ENCODE measurements around the gene SLC46A3.

DNA sequence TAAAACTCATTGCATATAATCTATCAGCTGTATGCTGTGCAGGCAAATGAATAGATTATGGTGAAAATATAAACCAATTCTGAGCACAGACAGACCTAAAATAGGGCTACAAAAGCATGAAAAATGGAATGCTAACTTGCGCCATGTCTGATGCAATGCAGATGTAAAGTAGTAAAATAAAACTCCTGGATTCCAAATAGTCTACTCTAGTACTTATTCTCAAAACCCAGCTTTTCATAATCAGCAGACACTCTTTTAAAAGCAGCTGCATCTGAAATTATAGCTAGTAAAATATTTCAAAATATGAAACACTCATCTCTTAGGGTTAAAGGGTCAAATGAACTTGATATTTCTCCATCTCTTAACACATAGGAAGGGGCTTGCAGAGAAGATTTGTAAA, 64.5 kb downstream of the SLC46A3 start:
- TF ChIP-seq ZNF565 (CRISPR knock-in tag; conservative IDR thresholded peaks at IDR 0.05; ENCODE audit: low read depth) (no peak), PPARA (CRISPR knock-in tag; IDR thresholded peaks at IDR 0.05; ENCODE audit: borderline replicate concordance) (no peak)
- TF ChIP-seq, protein P1, sequence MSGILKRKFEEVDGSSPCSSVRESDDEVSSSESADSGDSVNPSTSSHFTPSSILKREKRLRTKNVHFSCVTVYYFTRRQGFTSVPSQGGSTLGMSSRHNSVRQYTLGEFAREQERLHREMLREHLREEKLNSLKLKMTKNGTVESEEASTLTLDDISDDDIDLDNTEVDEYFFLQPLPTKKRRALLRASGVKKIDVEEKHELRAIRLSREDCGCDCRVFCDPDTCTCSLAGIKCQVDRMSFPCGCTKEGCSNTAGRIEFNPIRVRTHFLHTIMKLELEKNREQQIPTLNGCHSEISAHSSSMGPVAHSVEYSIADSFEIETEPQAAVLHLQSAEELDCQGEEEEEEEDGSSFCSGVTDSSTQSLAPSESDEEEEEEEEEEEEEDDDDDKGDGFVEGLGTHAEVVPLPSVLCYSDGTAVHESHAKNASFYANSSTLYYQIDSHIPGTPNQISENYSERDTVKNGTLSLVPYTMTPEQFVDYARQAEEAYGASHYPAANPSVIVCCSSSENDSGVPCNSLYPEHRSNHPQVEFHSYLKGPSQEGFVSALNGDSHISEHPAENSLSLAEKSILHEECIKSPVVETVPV (CRISPR knock-in tag; IDR thresholded peaks at IDR 0.05), result no peak
- TF ChIP-seq, protein P2, sequence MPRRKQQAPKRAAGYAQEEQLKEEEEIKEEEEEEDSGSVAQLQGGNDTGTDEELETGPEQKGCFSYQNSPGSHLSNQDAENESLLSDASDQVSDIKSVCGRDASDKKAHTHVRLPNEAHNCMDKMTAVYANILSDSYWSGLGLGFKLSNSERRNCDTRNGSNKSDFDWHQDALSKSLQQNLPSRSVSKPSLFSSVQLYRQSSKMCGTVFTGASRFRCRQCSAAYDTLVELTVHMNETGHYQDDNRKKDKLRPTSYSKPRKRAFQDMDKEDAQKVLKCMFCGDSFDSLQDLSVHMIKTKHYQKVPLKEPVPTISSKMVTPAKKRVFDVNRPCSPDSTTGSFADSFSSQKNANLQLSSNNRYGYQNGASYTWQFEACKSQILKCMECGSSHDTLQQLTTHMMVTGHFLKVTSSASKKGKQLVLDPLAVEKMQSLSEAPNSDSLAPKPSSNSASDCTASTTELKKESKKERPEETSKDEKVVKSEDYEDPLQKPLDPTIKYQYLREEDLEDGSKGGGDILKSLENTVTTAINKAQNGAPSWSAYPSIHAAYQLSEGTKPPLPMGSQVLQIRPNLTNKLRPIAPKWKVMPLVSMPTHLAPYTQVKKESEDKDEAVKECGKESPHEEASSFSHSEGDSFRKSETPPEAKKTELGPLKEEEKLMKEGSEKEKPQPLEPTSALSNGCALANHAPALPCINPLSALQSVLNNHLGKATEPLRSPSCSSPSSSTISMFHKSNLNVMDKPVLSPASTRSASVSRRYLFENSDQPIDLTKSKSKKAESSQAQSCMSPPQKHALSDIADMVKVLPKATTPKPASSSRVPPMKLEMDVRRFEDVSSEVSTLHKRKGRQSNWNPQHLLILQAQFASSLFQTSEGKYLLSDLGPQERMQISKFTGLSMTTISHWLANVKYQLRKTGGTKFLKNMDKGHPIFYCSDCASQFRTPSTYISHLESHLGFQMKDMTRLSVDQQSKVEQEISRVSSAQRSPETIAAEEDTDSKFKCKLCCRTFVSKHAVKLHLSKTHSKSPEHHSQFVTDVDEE (CRISPR knock-in tag; IDR thresholded peaks at IDR 0.05), result no peak
- TF ChIP-seq, protein P3, sequence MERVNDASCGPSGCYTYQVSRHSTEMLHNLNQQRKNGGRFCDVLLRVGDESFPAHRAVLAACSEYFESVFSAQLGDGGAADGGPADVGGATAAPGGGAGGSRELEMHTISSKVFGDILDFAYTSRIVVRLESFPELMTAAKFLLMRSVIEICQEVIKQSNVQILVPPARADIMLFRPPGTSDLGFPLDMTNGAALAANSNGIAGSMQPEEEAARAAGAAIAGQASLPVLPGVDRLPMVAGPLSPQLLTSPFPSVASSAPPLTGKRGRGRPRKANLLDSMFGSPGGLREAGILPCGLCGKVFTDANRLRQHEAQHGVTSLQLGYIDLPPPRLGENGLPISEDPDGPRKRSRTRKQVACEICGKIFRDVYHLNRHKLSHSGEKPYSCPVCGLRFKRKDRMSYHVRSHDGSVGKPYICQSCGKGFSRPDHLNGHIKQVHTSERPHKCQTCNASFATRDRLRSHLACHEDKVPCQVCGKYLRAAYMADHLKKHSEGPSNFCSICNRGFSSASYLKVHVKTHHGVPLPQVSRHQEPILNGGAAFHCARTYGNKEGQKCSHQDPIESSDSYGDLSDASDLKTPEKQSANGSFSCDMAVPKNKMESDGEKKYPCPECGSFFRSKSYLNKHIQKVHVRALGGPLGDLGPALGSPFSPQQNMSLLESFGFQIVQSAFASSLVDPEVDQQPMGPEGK (CRISPR knock-in tag; IDR thresholded peaks at IDR 0.05; ENCODE audit: borderline replicate concordance), result no peak
- TF ChIP-seq, protein P4, sequence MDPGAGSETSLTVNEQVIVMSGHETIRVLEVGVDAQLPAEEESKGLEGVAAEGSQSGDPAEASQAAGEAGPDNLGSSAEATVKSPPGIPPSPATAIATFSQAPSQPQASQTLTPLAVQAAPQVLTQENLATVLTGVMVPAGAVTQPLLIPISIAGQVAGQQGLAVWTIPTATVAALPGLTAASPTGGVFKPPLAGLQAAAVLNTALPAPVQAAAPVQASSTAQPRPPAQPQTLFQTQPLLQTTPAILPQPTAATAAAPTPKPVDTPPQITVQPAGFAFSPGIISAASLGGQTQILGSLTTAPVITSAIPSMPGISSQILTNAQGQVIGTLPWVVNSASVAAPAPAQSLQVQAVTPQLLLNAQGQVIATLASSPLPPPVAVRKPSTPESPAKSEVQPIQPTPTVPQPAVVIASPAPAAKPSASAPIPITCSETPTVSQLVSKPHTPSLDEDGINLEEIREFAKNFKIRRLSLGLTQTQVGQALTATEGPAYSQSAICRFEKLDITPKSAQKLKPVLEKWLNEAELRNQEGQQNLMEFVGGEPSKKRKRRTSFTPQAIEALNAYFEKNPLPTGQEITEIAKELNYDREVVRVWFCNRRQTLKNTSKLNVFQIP (CRISPR knock-in tag; IDR thresholded peaks at IDR 0.05; ENCODE audit: borderline replicate concordance, low read depth), result no peak
- TF ChIP-seq, protein P5, sequence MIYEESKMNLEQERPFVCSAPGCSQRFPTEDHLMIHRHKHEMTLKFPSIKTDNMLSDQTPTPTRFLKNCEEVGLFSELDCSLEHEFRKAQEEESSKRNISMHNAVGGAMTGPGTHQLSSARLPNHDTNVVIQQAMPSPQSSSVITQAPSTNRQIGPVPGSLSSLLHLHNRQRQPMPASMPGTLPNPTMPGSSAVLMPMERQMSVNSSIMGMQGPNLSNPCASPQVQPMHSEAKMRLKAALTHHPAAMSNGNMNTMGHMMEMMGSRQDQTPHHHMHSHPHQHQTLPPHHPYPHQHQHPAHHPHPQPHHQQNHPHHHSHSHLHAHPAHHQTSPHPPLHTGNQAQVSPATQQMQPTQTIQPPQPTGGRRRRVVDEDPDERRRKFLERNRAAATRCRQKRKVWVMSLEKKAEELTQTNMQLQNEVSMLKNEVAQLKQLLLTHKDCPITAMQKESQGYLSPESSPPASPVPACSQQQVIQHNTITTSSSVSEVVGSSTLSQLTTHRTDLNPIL (CRISPR knock-in tag; IDR thresholded peaks at IDR 0.05; ENCODE audit: low read depth), result no peak

All from SK-N-SH treated with all-trans-retinoic acid at 6 μM for 48 hours (cell line).